ENCODE measurements around the gene FER.

- no peak for TF ChIP-seq CTCF (tag by site-specific recombination; IDR thresholded peaks at IDR 0.05)
- TF ChIP-seq REST (tag by site-specific recombination; IDR thresholded peaks at IDR 0.05): no peak
- TF ChIP-seq ZNF157 (tag by site-specific recombination; IDR thresholded peaks at IDR 0.05): no peak
- no peak for TF ChIP-seq ATF2 (tag by site-specific recombination; IDR thresholded peaks at IDR 0.05; ENCODE audit: low read depth)
- no peak for TF ChIP-seq ZNF10 (tag by site-specific recombination; IDR thresholded peaks at IDR 0.05)
- TF ChIP-seq YY2 (tag by site-specific recombination; IDR thresholded peaks at IDR 0.05): no peak
- TF ChIP-seq ZNF311 (tag by site-specific recombination; IDR thresholded peaks at IDR 0.05; ENCODE audit: borderline replicate concordance): no peak
- no peak for TF ChIP-seq TSHZ1 (tag by site-specific recombination; IDR thresholded peaks at IDR 0.05; ENCODE audit: borderline replicate concordance)
Observed at GRCh38 chr5:108998216-108998615, 250.5 kb downstream of the FER start.
